T-cell (primary cell): ENCODE data around the gene FIS1. TPM values are rescaled to one million over a fixed set of nuclear protein-coding genes. Genes with fewer than 3 reads are reported as not detected.
"Not testable (repeated sequence)": the region's sequence is repeated elsewhere in the genome, so short reads cannot be mapped to it uniquely, and the experiment has no call there.

Experiments
- ATAC-seq, 4 experiments: fragments of 200-7000 bp in 3 of 4; fragments of 150-1000 bp in 1 of 4; cut with Tn5 transposase; replicated peaks in 1 of 4; 1 replicate in 3 of 4; 2 replicates in 1 of 4; pipeline ENCODE4 v1.10.0; 2021; ENCODE audit warnings: moderate library complexity in 3 of 4, mild to moderate bottlenecking in 2 of 4, moderate number of reproducible peaks in 1 of 4
- CTCF ChIA-PET, 2 donors: fragments of 300-600 bp; sonication (Branson Sonifier 250); formaldehyde crosslinking; loops; one replicate each; lab custom pipeline; 2022; ENCODE audit warnings: antibody characterized with exemption in 2 of 2; lab: Charles Lee
- POLR2A ChIA-PET, 2 donors: fragments of 300-600 bp; sonication (Branson Sonifier 250); formaldehyde crosslinking; loops; one replicate each; lab custom pipeline; 2022; ENCODE audit warnings: antibody characterized with exemption in 2 of 2; lab: Charles Lee
- DNase-seq, 35 experiments: peaks; one replicate each; pipeline versions ENCODE4 v3.0.0 to v3.0.0-alpha.2; 2013 to 2023
- H3K27ac ChIP-seq: one replicate; pipeline ENCODE4 v1.5.1; 2013; ENCODE audit warnings: low read length
- H3K27me3 ChIP-seq, 2 experiments: replicated peaks in 1 of 2; 1 replicate in 1 of 2; 2 replicates in 1 of 2; pipeline versions ENCODE4 v1.6.1 to v1.7.0; 2013; ENCODE audit warnings: low read length in 1 of 2, mixed read lengths in 1 of 2; ENCODE audit not compliant: control insufficient read depth in 2 of 2, insufficient read depth in 2 of 2; ENCODE audit errors: extremely low read depth in 1 of 2
- H3K36me3 ChIP-seq, 2 donors: 1 replicate in 1 of 2; 2 replicates in 1 of 2; pipeline versions ENCODE4 v1.6.1 to v1.7.0; 2013; ENCODE audit warnings: low read length in 1 of 2; ENCODE audit not compliant: control insufficient read depth in 2 of 2, insufficient read depth in 1 of 2; ENCODE audit errors: extremely low read depth in 1 of 2
- H3K4me1 ChIP-seq, 2 experiments: 1 replicate in 1 of 2; 2 replicates in 1 of 2; pipeline versions ENCODE4 v1.6.1 to v1.7.0; 2013; ENCODE audit warnings: low read length in 2 of 2, mixed read lengths in 1 of 2; ENCODE audit not compliant: insufficient read depth in 2 of 2, control insufficient read depth in 1 of 2; ENCODE audit errors: extremely low read depth in 1 of 2
- H3K4me3 ChIP-seq, 2 donors: 1 replicate in 1 of 2; 2 replicates in 1 of 2; pipeline versions ENCODE4 v1.5.1 to v1.7.0; 2013; ENCODE audit warnings: mild to moderate bottlenecking in 2 of 2, low read length in 1 of 2, moderate library complexity in 1 of 2; ENCODE audit not compliant: control insufficient read depth in 1 of 2; ENCODE audit errors: extremely low read depth in 1 of 2
- H3K9me3 ChIP-seq: 2 replicates; pipeline ENCODE4 v1.7.0; 2013
- H3K27ac Mint-ChIP-seq, 2 donors: one replicate each; pipeline ENCODE4 v1.8.0; 2020 to 2021; ENCODE audit warnings: mild to moderate bottlenecking in 2 of 2, mixed read lengths in 2 of 2
- H3K27me3 Mint-ChIP-seq, 2 donors: one replicate each; pipeline ENCODE4 v1.8.0; 2021 to 2022; ENCODE audit warnings: mixed read lengths in 2 of 2
- H3K36me3 Mint-ChIP-seq: one replicate; pipeline ENCODE4 v1.8.0; 2021; ENCODE audit warnings: mixed read lengths
- H3K4me1 Mint-ChIP-seq, 3 donors: one replicate each; pipeline ENCODE4 v1.8.0; 2020 to 2022; ENCODE audit warnings: mixed read lengths in 3 of 3, mild to moderate bottlenecking in 1 of 3
- H3K4me3 Mint-ChIP-seq, 3 donors: one replicate each; pipeline ENCODE4 v1.8.0; 2020 to 2022; ENCODE audit warnings: mild to moderate bottlenecking in 3 of 3, mixed read lengths in 3 of 3, moderate library complexity in 3 of 3
- H3K9me3 Mint-ChIP-seq, 3 donors: one replicate each; pipeline ENCODE4 v1.8.0; 2020 to 2022; ENCODE audit warnings: mixed read lengths in 3 of 3
- WGBS: methylation state at CpG from one replicate; pipeline ENCODE4 v1.1.5; 2013; ENCODE audit warnings: missing lambda C conversion rate; ENCODE audit not compliant: insufficient coverage; 5-methylcytosine and 5-hydroxymethylcytosine counted together
- total RNA-seq, 35 experiments: library from RNA in 6 of 35; stranded (reverse) in 6 of 35; fragments of 120-200 nt in 1 of 35; gene quantifications; one replicate each; pipeline versions ENCODE4 v1.2.1 to v1.2.4 and lab custom pipeline; 2013 to 2026

The FIS1 gene
- total RNA-seq, 5 donors from 2014 or later (not counting 1 experiment from before 2014, with no cell fraction given): 99.3 to 136 (median 125) TPM

DNA sequence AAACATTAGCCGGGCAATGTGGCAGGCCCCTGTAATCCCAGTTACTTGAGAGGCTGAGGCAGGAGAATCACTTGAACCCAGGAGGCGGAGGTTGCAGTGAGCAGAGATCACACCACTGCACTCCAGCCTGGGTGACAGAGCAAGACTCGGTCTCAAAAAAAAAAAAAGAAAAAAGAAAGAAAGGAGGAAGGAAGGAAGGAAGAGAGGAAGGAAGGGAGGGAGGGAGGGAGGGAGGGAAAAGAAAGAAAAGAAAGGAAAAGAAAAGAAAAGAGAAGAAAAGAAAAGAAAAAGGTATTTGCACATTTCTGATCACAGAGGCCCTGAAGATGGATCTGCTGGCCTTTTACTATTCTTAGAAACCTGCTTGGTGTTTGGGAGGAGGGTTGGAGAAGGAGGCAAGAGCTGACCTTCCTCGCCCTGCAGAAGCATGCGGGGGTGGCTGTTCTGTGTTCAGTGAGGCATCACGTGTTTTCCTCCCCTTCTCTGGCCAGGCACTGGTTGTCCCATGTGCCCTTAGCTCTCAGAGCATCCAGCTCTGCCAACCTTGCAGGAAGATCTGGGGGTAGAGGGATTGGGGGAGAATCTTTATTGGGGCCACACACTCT, 19.3 kb upstream of the FIS1 start:
- H3K27me3 Mint-ChIP-seq: peaks cover 8 to 19% of the 10 kb centered on the region in 2 donors
- ATAC-seq, H3K36me3 Mint-ChIP-seq, H3K27ac ChIP-seq, H3K4me1 Mint-ChIP-seq, CTCF ChIA-PET, POLR2A ChIA-PET, H3K4me1 ChIP-seq, H3K9me3 Mint-ChIP-seq, H3K36me3 ChIP-seq, DNase-seq, H3K27ac Mint-ChIP-seq, H3K9me3 ChIP-seq, H3K4me3 Mint-ChIP-seq, H3K4me3 ChIP-seq: not testable (repeated sequence)
- peaks cover 0 to 23% of the 10 kb centered on the region in 2 experiments for H3K27me3 ChIP-seq
- 60% methylated on average over 4 of the region's 6 CpGs for WGBS

DNA sequence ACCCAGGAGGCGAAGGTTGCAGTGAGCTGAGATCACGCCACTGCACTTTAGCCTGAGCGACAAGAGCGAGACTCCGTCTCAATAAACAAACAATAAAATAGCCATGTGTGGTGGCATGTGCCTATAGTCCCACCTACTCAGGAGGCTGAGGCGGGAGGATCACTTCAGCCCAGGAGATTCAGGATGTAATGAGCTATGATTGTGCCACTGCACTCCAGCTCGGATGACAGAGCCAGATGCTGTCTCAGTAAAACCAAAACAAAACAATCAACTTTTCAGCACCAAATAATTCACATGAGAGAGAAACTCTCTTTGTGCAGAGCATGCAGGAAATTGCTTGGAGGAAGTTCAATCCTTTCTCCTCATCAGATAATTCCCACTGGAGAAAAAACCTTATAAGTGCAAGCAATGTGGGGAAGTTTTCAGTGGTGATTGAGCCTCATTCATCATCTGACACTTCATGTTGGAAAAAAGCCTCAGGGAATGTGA, 13.4 kb upstream of the FIS1 start:
- Mint-ChIP-seq H3K4me3 (no peak overlapping the region), H3K4me1 (no peaks in the 10 kb centered on the region), H3K27ac (no peak overlapping the region), H3K9me3 (no peaks in the 10 kb centered on the region), H3K27me3 (peaks cover 0 to 13% of the 10 kb centered on the region in 2 donors), H3K36me3 (no peaks in the 10 kb centered on the region)
- no peak overlapping the region for H3K4me3 ChIP-seq
- POLR2A ChIA-PET: interaction anchor here in 1 of 2 donors (0.6 kb wide), 1 partner anchor 8 kb away, joined by 4 read pairs; no protein-coding TSS in a partner anchor
- no peak for ATAC-seq
- no peaks in the 10 kb centered on the region for H3K36me3 ChIP-seq
- H3K4me1 ChIP-seq: no peaks in the 10 kb centered on the region
- DNase-seq: no peak
- CTCF ChIA-PET: interaction anchor here in 1 of 2 donors (0.6 to 1.2 kb wide), 3 partner anchors 24 to 49 kb away, joined by 3 to 5 read pairs (median 3); partner anchors contain the start of gene ZNHIT1
- WGBS: no CpG with 5 or more reads among the region's 7 CpGs
- H3K27me3 ChIP-seq: peaks cover 0 to 15% of the 10 kb centered on the region in 2 experiments
- H3K27ac ChIP-seq: no peak overlapping the region
- H3K9me3 ChIP-seq: no peaks in the 10 kb centered on the region

DNA sequence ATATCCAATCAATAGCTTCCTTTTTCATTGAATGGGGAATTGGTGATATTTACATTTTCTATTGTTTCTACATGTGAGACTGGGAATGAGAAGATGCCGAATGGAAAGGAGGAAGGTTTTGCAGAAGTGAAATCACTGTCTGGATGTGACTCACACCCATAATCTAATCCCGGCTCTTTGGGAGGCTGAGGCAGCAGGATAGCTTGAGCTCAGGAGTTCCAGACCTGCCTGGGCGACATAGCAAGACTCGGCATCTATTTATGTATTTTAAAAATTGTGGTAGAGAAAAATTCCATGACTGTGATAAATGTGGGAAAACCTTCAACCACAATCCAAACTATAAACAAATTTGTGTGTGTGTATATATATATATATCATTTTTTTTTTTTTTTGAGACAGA, 10.9 kb upstream of the FIS1 start:
- no peak overlapping the region for H3K4me3 Mint-ChIP-seq
- ATAC-seq: no peak
- peaks cover 5% of the 10 kb centered on the region for H3K36me3 Mint-ChIP-seq
- ChIA-PET CTCF (interaction anchor here (0.5 to 1.4 kb wide), 3 partner anchors 12 to 111 kb away, joined by 3 to 6 read pairs (median 3); no protein-coding TSS in a partner anchor), POLR2A (no interaction called here)
- no peak for DNase-seq
- Histone ChIP-seq H3K4me1 (peaks cover 4 to 16% of the 10 kb centered on the region in 2 experiments), H3K9me3 (no peaks in the 10 kb centered on the region), H3K36me3 (no peaks in the 10 kb centered on the region), H3K27me3 (peaks cover 0 to 12% of the 10 kb centered on the region in 2 experiments), H3K27ac (no peak overlapping the region), H3K4me3 (no peak overlapping the region)
- no peak overlapping the region for H3K27ac Mint-ChIP-seq
- WGBS: no CpG with 5 or more reads among the region's 4 CpGs
- H3K27me3 Mint-ChIP-seq: peaks cover 0 to 4% of the 10 kb centered on the region in 2 donors
- peaks cover 15 to 23% (median 15%) of the 10 kb centered on the region in 3 donors for H3K4me1 Mint-ChIP-seq
- H3K9me3 Mint-ChIP-seq: no peaks in the 10 kb centered on the region

DNA sequence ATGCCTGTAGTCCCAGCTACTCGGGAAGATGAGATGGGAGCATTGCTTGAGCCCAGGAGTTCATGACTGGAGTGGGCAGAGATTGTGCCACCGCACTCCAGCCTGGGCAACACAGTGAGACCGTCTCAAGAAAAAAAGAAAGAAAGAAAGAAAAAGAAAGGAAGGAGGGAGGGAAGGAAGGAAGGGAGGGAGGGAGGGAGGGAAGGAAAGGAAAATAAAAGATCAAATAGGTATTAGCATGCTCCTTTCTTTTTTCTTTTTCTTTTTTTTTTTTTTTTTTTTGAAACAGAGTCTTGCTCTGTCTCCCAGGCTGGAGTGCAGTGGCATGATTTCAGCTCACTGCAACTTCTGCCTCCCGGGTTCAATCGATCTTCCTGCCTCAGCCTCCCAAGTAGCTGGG, 8.3 kb upstream of the FIS1 start:
- not testable (repeated sequence) for H3K9me3 Mint-ChIP-seq, H3K4me3 ChIP-seq, H3K9me3 ChIP-seq, H3K27ac ChIP-seq, ATAC-seq, H3K27me3 Mint-ChIP-seq, H3K36me3 ChIP-seq, DNase-seq
- Mint-ChIP-seq H3K36me3 (peaks cover 10% of the 10 kb centered on the region), H3K27ac (peak overlapping the region in 1 of 2 donors; percentile 99), H3K4me3 (peak overlapping the region; percentile 100), H3K4me1 (peaks cover 27 to 36% (median 32%) of the 10 kb centered on the region in 3 donors)
- CTCF ChIA-PET: interaction anchor here (0.6 to 1.9 kb wide), 3 partner anchors 9 to 577 kb away, joined by 3 to 11 read pairs (median 6); no protein-coding TSS in a partner anchor
- H3K27me3 ChIP-seq: peaks cover 0 to 12% of the 10 kb centered on the region in 2 experiments
- WGBS: 96% methylated on average over 4 of the region's 5 CpGs
- POLR2A ChIA-PET: interaction anchor here in 1 of 2 donors (0.6 kb wide), 1 partner anchor 133 kb away, joined by 5 read pairs; no protein-coding TSS in a partner anchor
- H3K4me1 ChIP-seq: peaks cover 6 to 28% of the 10 kb centered on the region in 2 experiments

DNA sequence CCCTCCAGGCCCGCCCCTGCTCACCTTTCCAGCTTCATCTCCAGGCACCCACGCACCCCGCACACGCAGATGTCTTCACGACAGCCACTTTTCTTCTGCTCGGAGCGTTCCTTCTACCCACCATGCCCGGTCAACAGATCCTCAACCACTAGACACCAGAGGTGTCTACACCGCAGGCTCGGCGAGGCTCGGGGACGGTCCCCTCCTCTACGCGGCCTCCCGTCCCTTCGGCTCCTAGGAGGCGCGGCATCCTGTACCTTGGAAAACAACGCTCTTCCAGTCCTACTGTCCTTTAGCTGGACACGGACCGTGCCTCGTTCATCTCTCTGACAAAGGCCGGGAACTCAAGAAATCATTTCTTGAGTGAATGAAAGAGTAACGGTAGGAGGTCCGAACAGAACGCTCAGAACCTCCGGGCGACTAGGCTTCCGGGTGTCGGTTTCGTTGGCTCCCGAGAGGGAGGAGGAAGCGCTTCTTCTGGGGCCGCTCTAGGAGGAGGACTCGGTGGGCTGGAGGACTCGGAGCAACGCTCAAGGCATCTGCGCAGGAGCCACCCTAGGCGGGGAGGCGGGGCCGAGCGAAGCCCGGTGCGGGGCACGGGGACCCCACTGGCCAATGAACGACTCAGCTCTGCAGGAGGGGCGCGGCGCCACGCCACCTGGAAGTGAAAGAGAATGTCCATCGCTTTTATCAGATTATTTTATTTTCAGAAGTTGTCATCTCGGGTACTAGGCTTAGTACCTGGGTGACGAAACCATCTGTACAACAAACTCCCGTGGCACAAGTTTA, 7.2 kb upstream of the FIS1 start:
- Histone ChIP-seq H3K4me1 (peaks cover 6 to 28% of the 10 kb centered on the region in 2 experiments), H3K9me3 (no peaks in the 10 kb centered on the region), H3K27ac (peak overlapping the region; percentile 59), H3K27me3 (peaks cover 0 to 9% of the 10 kb centered on the region in 2 experiments), H3K4me3 (peak overlapping the region; percentile 89 to 93), H3K36me3 (peaks cover 0 to 7% of the 10 kb centered on the region in 2 donors)
- Mint-ChIP-seq H3K4me1 (peaks cover 31 to 38% (median 38%) of the 10 kb centered on the region in 3 donors), H3K27ac (peak overlapping the region; percentile 98 to 99), H3K36me3 (peaks cover 17% of the 10 kb centered on the region), H3K4me3 (peak overlapping the region; percentile 100), H3K9me3 (no peaks in the 10 kb centered on the region), H3K27me3 (peaks cover 0 to 4% of the 10 kb centered on the region in 2 donors)
- under 1% methylated on average over 39 of the region's 55 CpGs for WGBS
- POLR2A ChIA-PET: interaction anchor here (0.5 to 0.6 kb wide), 5 partner anchors 9 to 1150 kb away, joined by 3 to 5 read pairs (median 3); partner anchors contain the start of gene LAMTOR4 (in 1 of the 2)
- DNase-seq (peak; percentile 94 to 100 (median 99)), ATAC-seq (peak; percentile 99 to 100 (median 100))
- CTCF ChIA-PET: interaction anchor here in 1 of 2 donors (1.0 to 1.9 kb wide), 3 partner anchors 8 to 59 kb away, joined by 4 to 11 read pairs (median 11); partner anchors contain the start of gene ZNHIT1

DNA sequence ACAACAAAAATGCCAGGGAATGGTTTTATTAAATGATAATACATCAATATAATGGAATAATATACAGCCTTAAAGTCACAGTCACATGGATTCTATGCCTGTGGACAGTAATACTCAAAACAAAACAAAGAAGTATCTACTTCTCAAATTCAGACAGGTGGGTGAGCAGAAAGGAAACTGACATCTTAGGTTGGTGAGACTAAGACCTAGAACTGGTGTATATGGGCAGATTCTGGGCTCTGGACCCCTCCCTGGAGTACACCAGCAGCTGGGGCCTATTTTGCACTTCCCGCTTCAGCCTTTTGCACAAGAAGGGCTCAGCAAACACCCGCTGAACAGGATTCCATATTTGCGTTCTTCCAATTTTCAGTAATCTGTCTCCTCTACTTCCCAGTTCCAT, 5.4 kb upstream of the FIS1 start:
- H3K4me3 ChIP-seq: no peak overlapping the region
- peaks cover 0 to 4% of the 10 kb centered on the region in 2 donors for H3K27me3 Mint-ChIP-seq
- H3K27ac Mint-ChIP-seq: no peak overlapping the region
- peaks cover 0 to 7% of the 10 kb centered on the region in 2 donors for H3K36me3 ChIP-seq
- ATAC-seq (no peak), DNase-seq (no peak)
- H3K4me1 Mint-ChIP-seq: peaks cover 37 to 47% (median 45%) of the 10 kb centered on the region in 3 donors
- H3K27ac ChIP-seq: no peak overlapping the region
- peaks cover 0 to 4% of the 10 kb centered on the region in 2 experiments for H3K27me3 ChIP-seq
- no peaks in the 10 kb centered on the region for H3K9me3 ChIP-seq
- WGBS: 100% methylated on average over 2 of the region's 3 CpGs
- H3K36me3 Mint-ChIP-seq: peaks cover 17% of the 10 kb centered on the region
- no peaks in the 10 kb centered on the region for H3K9me3 Mint-ChIP-seq
- peak overlapping the region; percentile 100 for H3K4me3 Mint-ChIP-seq
- POLR2A ChIA-PET: interaction anchor here in 1 of 2 donors (0.5 kb wide), 1 partner anchor 1110 kb away, joined by 6 read pairs; no protein-coding TSS in a partner anchor
- CTCF ChIA-PET: no interaction called here
- H3K4me1 ChIP-seq: peaks cover 6 to 33% of the 10 kb centered on the region in 2 experiments
